ENCODE measurements around the gene GTF2I.
A peak's percentile ranks its signal among the peaks of the same experiment; 100 is the strongest.
"Not testable (repeated sequence)": the region's sequence is repeated elsewhere in the genome, so short reads cannot be mapped to it uniquely, and the experiment has no call there.

GTF2I gene

GRCh38 chr7:74781746-74782145, 124.2 kb downstream of the GTF2I start:
- DNase-seq (ENCODE audit: low read depth), result not testable (repeated sequence)

- not testable (repeated sequence) for DNase-seq (ENCODE audit: low read depth)
These were observed 126.1 kb downstream of the GTF2I start for GRCh38 chr7:74783595-74783994.

- peak; percentile 38 for DNase-seq (ENCODE audit: low read depth)
These were observed 131.0 kb downstream of the GTF2I start for GRCh38 chr7:74788369-74789150.

- not testable (repeated sequence) for DNase-seq (ENCODE audit: low read depth)
These were observed 131.8 kb downstream of the GTF2I start for GRCh38 chr7:74789200-74789736.

GRCh38 chr7:74797848-74798622, 140.5 kb downstream of the GTF2I start:
- DNase-seq (ENCODE audit: low read depth), result not testable (repeated sequence)

GRCh38 chr7:74798644-74799043, 141.1 kb downstream of the GTF2I start:
- DNase-seq (ENCODE audit: low read depth), result not testable (repeated sequence)

All from HS-5 (cell line).